ENCODE results near the gene CNDP2.

Gene CNDP2

DNA sequence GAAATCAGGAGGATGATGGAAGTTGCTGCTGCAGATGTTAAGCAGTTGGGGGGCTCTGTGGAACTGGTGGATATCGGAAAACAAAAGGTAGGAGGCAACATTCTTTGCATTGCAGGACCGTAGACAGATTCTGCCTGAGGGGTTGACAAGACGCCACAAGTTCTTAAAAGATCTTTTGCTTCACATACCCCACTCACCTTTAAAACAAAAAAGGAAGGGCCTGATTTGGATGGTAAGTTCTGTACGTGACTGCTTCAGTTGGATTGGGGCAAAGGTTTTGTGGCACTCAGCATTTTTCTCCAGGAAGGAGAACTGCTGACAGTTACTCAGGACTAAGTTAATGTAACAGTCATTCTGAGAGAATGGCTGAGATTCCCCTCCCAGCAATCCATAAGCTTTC, 5.2 kb downstream of the CNDP2 start:
- DNase-seq = no peak

- DNase-seq = no peak
Measured at GRCh38 chr18:74503137-74503536, 7.0 kb downstream of the CNDP2 start.

DNA sequence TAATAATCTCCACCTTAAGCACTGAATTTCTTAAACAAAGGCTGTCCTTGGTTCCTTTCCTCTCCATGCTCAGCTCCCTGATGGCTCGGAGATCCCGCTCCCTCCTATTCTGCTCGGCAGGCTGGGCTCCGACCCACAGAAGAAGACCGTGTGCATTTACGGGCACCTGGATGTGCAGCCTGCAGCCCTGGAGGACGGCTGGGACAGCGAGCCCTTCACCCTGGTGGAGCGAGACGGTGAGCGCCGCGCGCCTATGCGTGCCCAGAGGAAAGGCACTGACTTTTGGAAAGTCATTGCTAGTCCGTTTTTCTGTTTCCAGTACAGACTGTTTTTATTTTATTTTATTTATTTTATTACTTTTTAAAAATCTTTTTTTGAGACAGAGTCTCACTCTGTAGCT, 9.6 kb downstream of the CNDP2 start:
- no peak for DNase-seq

DNA sequence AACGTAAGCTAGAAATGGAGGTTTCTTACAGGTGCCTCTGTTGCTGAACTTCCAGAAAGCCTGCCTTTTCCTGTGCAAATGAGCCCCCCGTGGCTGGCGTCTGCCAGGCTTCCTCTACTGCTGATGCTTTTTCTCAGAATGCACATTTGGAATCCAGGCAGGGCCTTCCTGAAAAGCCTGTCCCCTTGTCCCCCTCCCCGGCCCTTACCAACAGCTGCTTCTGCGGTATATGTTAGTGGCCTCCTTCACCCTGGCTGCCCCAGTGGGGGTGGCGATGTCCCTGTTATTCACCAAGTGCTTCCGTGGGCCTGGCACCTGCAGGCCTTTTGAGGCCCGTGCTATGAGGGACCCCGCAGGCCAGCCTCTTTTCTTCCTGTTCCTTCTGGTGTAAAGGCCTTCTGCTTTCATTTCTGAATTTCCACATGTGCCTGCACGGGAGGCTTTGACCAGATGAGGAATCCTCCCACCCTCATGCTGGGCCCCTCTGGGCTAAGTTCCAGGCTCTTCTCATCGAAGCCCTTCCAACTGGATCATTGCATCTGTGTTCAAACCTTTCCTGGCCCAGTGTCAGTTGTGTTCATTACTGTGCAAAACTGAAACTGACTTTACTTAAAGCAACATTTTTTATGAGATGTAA, 10.4 kb downstream of the CNDP2 start:
- no peak for DNase-seq

- no peak for DNase-seq
Measured at GRCh38 chr18:74507097-74507881, 11.1 kb downstream of the CNDP2 start.

DNA sequence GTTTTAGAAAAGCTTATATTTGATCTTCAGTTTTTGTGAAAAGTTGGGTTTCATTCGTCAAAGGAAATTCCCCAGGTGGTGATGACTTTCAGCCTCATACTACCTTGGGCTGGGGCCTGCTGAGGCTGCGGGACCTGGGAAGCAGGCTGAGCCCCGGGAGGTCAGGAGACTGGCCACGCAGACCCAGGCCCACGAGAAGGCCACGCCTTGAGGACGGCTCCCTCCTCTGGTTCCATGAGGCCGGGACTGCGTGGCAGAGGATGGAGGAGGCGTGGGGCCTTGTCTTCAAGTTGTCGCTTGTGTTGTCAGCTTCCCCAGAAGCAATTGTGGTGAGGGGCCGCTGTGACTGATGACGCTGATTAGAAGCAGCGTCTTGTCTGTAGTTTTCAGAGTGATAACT, 11.8 kb downstream of the CNDP2 start:
- no peak for DNase-seq

DNA sequence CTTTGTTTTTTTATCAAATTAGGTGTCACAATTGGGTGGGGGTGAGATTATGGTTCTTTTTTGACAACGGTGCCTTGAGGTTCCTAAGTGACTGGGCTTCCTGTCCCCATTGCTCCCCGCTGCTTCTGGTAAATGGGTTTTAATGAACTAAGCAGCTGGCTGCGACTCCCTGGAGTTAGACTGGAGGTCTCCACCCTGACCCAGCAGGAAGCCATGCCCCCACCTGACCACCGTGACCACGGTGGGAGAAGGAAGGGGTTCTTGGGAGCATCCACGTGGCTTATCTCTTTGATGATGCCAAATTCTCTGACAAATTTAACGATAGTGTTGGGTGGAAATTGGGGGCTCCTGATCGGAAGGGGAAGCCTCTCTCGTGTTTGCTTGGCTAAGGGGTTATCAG, 12.2 kb downstream of the CNDP2 start:
- DNase-seq = no peak

GRCh38 chr18:74508821-74509225, 12.7 kb downstream of the CNDP2 start:
- no peak for DNase-seq

DNA sequence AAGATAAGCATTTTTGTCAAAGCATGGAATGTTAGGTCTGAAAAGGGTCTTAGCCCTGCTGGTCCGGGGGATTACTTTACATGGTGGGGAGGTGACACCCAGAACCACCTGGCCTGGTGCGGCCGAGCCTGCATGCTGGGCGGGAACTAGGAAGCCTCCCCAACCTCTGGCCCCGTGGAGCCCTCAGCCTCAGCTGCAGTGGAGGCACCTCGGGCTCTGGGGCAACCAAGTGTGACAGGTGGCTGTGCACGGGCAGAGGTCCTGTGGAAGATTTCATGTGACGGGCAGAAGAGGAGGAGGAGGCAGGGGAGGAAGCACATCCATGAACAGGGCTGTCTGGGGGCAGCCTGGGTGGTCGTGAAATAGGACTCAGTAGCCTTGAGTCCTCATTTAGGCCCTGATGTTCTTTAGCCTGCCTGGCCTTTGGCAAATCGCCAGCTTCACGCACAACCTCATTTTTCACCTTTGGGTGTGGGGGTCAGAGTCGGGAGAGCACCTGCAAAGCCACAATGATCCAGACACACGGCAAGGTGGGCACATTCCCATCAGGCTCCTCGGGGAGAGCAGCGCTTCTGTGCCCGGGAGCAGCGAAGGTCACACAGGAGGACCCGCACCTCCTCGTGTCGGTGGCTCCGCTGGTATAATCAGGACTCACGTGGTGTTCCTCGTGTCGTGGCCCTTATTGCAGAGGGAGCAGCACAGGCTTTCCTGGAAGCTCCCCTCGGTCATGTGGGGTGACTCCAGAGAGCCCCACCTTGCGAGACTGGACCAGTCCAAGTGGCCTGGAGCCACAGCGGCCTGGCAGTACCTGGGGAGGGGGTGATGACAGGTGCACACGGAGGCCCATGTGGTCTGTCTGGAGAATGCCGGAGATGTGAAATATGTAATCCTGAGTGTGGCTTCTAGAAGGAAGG, 13.9 kb downstream of the CNDP2 start:
- DNase-seq = no peak

DNA sequence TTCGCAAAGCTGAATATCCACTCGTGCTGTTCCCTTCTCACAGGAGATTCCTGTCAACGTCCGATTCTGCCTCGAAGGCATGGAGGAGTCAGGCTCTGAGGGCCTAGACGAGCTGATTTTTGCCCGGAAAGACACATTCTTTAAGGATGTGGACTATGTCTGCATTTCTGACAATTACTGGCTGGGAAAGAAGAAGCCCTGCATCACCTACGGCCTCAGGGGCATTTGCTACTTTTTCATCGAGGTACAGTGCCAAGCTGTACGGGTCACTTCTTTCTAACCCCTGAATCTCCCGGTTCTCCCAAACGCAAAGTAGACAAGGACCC, 14.6 kb downstream of the CNDP2 start:
- no peak for DNase-seq

GRCh38 chr18:74511823-74512222, 15.7 kb downstream of the CNDP2 start:
- no peak for DNase-seq

DNA sequence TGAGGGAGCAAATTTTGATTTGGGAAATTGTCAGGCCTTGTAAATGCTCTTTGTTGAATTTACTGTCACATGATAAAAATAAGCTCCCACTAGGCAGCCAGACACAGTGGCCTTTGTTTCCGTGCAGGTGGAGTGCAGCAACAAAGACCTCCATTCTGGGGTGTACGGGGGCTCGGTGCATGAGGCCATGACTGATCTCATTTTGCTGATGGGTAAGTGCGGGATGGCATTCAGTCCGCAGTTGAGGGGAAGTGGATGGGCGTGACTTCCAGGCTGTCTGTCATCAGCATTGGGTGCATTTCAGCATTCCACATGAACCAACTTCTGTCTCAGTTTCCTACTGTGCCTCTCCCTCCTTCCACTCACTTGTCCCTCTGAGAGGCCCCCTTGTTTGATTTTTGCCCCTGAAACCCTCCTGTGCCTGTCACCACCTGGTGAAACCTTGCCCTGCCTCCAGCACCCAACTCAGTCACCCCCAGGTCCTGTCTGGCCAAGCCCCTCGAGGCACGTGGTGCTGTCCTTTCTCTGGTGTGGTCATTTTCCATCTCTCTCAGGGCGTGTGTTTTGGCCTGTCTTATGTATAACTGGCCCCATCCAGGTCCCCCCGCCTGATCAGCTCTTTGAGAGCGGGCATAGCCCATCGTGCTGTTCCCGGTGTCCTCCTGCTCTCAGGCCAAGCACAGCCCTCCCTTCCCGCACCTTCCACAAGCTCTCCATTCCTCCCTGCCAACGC, 16.3 kb downstream of the CNDP2 start:
- DNase-seq = no peak

DNA sequence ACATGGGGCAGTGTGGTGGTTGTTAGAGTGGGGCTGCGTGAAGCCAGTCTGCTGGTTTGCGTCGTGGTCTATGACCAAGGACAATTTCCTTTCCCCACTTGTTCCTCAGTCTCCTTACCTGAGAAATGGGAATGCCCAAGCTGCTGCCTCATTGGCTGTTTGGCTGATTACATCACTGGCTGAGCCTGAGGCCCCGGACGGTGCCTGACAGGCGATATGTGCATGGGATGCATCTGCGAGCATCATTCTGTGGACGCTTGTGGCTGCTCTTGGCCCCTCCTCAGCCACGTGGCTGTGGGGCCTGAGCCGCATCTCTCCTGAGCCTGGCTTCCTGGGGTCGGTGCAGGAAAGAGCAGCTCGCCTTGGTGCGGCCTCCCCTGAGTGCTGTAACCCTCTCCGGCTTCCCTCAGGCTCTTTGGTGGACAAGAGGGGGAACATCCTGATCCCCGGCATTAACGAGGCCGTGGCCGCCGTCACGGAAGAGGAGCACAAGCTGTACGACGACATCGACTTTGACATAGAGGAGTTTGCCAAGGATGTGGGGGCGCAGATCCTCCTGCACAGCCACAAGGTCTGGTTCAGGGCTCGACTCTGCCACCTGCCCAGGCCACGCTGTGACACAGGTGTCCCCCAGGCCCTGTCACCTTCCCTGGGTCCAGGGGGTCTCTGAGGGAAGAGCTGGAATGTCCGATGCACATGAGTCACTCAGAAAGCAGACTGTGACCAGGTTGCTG, 17.2 kb downstream of the CNDP2 start:
- DNase-seq = no peak

GRCh38 chr18:74513883-74514205, 17.7 kb downstream of the CNDP2 start:
- DNase-seq = no peak

DNA sequence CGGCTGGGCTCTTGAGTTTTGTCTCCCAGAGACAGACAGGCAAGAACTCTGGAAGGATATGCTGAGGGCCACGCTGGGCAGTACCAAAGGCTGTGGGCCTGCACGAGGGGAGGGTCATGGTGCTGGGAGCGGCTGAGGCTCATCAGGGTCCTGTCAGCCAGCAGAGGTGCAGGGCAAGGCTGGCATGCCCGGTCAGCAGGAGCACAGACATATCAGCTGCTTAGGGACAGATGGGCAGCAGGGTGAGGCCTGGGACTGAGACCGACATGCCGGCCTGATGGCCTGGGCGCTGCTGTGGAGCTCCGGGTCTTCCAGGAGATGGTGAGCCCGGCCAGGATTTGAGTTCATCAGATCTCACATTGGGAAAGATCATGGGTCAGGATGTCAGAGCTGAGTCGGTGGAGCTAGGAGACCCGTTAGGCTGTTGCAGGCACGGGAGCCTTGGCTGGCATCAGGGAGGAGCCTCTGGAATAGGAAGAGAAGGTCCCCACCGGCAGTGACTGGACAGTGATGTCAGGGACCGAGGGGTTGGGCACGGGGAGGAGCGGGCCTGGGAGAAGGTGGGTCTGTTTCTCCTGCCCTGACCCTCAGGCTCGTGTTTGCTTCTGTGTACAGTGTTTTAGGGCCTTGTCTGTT, 18.8 kb downstream of the CNDP2 start:
- no peak for DNase-seq

- no peak for DNase-seq
Measured at GRCh38 chr18:74515620-74516231, 19.6 kb downstream of the CNDP2 start.

DNA sequence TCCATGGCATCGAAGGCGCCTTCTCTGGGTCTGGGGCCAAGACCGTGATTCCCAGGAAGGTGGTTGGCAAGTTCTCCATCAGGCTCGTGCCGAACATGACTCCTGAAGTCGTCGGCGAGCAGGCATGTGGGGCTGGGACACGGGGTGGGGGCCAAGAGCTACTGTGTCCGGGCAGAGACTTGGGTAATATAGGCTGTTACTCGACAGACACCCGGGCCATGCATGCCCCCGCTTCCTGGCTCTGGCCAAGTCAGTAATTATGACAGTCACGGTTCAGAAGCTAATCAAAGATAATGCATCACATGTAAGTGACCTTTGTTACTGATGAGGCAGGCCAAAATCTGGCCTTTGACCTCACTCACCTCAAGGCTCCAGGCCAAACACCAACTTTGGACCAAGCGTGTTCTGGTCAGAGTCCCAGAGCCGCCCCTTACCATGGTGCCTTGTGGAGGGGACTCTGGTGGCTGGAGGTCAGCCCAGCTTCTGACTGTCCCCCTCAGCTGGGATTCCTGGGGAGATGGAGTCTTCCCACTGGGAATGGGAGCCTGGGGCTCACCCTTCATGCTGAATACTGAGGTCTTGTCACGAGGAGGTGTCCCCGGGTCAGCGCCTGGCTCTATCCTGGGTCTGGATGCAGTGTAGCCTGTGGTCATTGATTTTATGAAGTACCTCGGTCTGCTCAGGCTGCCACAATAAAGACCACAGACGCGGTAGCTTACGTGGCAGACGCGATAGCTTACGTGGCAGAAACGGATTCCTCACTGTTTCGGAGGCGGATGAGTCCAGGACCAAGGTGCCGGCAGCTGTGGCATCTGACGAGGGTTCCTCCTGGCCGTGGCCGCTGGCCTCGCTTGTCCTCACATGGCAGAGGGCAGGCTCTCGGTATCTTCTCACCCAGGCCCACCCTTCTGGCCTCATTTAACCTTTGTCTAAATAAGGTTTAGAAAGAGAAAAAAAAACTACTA, 20.4 kb downstream of the CNDP2 start:
- no peak for DNase-seq

GRCh38 chr18:74517236-74517630, 21.1 kb downstream of the CNDP2 start:
- no peak for DNase-seq

DNA sequence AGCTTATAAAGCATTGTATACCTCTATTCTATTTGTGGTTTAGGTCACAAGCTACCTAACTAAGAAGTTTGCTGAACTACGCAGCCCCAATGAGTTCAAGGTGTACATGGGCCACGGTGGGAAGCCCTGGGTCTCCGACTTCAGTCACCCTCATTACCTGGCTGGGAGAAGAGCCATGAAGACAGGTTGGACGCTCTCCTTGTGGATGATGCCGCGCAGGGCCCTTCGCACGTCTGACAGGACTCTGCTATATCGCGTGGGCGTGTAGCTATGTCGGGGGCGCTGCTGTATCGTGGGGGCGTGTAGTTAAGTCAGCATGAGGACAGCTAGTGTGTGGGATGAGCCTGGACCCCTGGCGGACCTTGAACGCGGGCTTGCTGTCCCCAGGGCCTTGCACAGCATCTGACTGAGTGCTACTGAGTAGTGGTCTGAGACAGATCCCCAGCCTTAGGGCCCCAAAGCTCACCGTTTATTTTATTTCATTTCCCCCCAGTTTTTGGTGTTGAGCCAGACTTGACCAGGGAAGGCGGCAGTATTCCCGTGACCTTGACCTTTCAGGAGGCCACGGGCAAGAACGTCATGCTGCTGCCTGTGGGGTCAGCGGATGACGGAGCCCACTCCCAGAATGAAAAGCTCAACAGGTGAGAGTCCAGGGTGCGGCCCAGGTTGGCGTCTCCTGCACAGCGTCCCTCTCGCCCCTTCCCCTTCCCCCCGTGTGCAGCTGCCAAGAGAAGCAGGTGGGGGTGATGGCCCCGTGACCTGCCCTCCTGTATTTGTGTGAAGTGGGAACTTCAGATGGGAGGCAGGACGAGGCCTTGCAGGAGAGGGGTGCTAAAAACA, 22.5 kb downstream of the CNDP2 start:
- DNase-seq = no peak

All from CD4-positive, alpha-beta T cell treated with Interferon alpha-2 for 1 hour (primary cell).